ENCODE measurements around the gene LIMK2.
A peak's percentile ranks its signal among the peaks of the same experiment; 100 is the strongest.
"Not testable (repeated sequence)": the region's sequence is repeated elsewhere in the genome, so short reads cannot be mapped to it uniquely, and the experiment has no call there.

Gene LIMK2

GRCh38 chr22:31211862-31212730 lies at the start of gene LIMK2:
TSS of gene LIMK2 (plus strand) at chr22:31212298. CDS start at chr22:31212409, 111 bp downstream.
- peak; percentile 93 for TF ChIP-seq CTCF (conservative IDR thresholded peaks at IDR 0.05; ENCODE audit: low read depth)
- POLR2A ChIA-PET (ENCODE audit: low non-redundant PET): interaction anchor here (0.5 kb wide), 1 partner anchor 136 kb away, joined by 5 read pairs; no protein-coding TSS in a partner anchor
- DNase-seq (ENCODE audit: low spot score): peak; percentile 86
- CTCF ChIA-PET: interaction anchor here (0.5 to 1.0 kb wide), 14 partner anchors 9 to 246 kb away, joined by 3 to 5 read pairs (median 3); no protein-coding TSS in a partner anchor
- peak within 1 kb of the TSS; percentile 76 for H3K27ac ChIP-seq

GRCh38 chr22:31170971-31171370 lies 41.1 kb upstream of the LIMK2 start:
- no peak overlapping the region for H3K27ac ChIP-seq
- TF ChIP-seq CTCF (conservative IDR thresholded peaks at IDR 0.05; ENCODE audit: low read depth): no peak
- CTCF ChIA-PET: interaction anchor here (0.7 kb wide), 1 partner anchor 20 kb away, joined by 3 read pairs; no protein-coding TSS in a partner anchor
- DNase-seq (ENCODE audit: low spot score): no peak
- POLR2A ChIA-PET (ENCODE audit: low non-redundant PET): no interaction called here

- CTCF ChIA-PET; POLR2A ChIA-PET (ENCODE audit: low non-redundant PET); DNase-seq (ENCODE audit: low spot score): not testable (repeated sequence)
- H3K27ac ChIP-seq: 0 out of 2 replicates have a peak overlapping the region, but pooled peaks have one; percentile 12
Measured at GRCh38 chr22:31171734-31172133, 40.4 kb upstream of the LIMK2 start.

GRCh38 chr22:31173386-31174145 lies 38.5 kb upstream of the LIMK2 start:
- peak overlapping the region; percentile 67; the same call in 1 of the 2 replicates for H3K27ac ChIP-seq
- DNase-seq (ENCODE audit: low spot score): peak; percentile 68
- ChIA-PET POLR2A (ENCODE audit: low non-redundant PET) (interaction anchor here (0.7 kb wide), 1 partner anchor 204 kb away, joined by 3 read pairs; no protein-coding TSS in a partner anchor), CTCF (no interaction called here)
- TF ChIP-seq CTCF (conservative IDR thresholded peaks at IDR 0.05; ENCODE audit: low read depth): no peak

- DNase-seq (ENCODE audit: low spot score): no peak
- H3K27ac ChIP-seq: peak overlapping the region; percentile 82
- ChIA-PET CTCF (interaction anchor here (1.0 kb wide), 1 partner anchor 230 kb away, joined by 3 read pairs; no protein-coding TSS in a partner anchor), POLR2A (ENCODE audit: low non-redundant PET) (no interaction called here)
- TF ChIP-seq CTCF (conservative IDR thresholded peaks at IDR 0.05; ENCODE audit: low read depth): no peak
Measured at GRCh38 chr22:31176923-31177322, 35.2 kb upstream of the LIMK2 start.

- no peak for TF ChIP-seq CTCF (conservative IDR thresholded peaks at IDR 0.05; ENCODE audit: low read depth)
- ChIA-PET CTCF (interaction anchor here (1.0 kb wide), 1 partner anchor 230 kb away, joined by 3 read pairs; no protein-coding TSS in a partner anchor), POLR2A (ENCODE audit: low non-redundant PET) (no interaction called here)
- H3K27ac ChIP-seq: peak overlapping the region; percentile 82; the same call in 1 of the 2 replicates
- peak; percentile 86 for DNase-seq (ENCODE audit: low spot score)
Measured at GRCh38 chr22:31177420-31178162, 34.5 kb upstream of the LIMK2 start.
